ENCODE data around the gene TBX21.

The TBX21 gene

DNA sequence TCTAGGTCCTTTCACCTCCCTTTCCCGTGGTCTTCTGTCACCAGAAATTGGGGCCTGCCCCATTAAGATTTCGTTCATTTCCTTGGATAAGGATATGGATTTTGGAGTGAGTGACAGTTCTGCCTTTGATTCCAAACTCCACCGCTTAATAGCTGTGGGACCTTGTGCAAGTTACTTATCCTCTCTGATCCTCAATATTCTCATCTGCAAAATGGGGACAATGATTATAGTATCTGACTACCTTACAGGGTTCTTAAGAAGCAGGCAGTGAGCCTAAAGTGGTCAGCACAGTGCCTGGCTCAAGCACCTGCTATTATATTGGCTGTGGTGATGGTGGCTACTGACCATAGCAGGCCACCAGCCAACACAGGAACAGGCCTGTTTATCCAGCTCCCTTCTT lies 23.4 kb upstream of the TBX21 start:
- TF ChIP-seq, protein P1, sequence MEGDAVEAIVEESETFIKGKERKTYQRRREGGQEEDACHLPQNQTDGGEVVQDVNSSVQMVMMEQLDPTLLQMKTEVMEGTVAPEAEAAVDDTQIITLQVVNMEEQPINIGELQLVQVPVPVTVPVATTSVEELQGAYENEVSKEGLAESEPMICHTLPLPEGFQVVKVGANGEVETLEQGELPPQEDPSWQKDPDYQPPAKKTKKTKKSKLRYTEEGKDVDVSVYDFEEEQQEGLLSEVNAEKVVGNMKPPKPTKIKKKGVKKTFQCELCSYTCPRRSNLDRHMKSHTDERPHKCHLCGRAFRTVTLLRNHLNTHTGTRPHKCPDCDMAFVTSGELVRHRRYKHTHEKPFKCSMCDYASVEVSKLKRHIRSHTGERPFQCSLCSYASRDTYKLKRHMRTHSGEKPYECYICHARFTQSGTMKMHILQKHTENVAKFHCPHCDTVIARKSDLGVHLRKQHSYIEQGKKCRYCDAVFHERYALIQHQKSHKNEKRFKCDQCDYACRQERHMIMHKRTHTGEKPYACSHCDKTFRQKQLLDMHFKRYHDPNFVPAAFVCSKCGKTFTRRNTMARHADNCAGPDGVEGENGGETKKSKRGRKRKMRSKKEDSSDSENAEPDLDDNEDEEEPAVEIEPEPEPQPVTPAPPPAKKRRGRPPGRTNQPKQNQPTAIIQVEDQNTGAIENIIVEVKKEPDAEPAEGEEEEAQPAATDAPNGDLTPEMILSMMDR (conservative IDR thresholded peaks at IDR 0.05; ENCODE audit: low read depth, low read length), result no peak
- DNase-seq (ENCODE audit: low read depth), result no peak
- H3K4me3 ChIP-seq (ENCODE audit: low read length), result no peak overlapping the region

DNA sequence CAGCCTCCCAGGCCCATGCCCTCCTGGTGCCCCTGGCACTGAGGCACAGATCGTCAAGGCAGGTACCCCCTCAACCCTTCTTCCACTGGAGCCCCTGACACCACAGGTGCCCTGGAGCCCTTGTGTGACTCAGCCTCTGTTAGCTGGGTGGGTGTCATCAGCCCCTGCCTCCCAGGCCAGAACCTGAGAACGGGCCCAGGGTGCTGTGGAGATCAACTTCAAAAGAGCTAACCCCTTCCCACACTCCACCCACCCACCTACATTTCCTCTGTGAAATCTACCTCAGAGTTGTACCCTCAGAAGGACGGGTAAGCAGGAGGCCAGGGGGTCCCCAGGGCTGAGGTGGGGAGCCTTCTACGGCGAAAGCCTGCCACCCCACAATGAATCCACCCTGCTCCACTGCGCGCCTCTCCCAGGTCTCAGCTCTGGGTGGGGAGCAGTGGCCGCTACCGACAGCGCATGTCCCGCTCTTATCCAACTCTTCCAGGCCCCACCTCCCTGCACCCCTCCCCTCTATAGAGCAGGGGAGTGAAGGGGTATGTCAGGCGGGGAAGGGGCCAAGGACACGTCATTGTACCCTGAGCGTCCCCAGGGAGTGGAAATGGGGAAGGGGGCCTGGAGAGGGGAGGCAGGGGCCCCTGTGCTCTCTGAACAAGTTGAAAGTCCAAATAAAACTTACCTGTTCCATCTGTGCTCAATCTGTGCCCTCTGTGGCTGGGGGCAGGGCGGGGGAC lies 21.5 kb upstream of the TBX21 start:
- TF ChIP-seq, protein P1 (conservative IDR thresholded peaks at IDR 0.05; ENCODE audit: low read depth, low read length), result no peak
- no peak for DNase-seq (ENCODE audit: low read depth)
- no peak overlapping the region for H3K4me3 ChIP-seq (ENCODE audit: low read length)

DNA sequence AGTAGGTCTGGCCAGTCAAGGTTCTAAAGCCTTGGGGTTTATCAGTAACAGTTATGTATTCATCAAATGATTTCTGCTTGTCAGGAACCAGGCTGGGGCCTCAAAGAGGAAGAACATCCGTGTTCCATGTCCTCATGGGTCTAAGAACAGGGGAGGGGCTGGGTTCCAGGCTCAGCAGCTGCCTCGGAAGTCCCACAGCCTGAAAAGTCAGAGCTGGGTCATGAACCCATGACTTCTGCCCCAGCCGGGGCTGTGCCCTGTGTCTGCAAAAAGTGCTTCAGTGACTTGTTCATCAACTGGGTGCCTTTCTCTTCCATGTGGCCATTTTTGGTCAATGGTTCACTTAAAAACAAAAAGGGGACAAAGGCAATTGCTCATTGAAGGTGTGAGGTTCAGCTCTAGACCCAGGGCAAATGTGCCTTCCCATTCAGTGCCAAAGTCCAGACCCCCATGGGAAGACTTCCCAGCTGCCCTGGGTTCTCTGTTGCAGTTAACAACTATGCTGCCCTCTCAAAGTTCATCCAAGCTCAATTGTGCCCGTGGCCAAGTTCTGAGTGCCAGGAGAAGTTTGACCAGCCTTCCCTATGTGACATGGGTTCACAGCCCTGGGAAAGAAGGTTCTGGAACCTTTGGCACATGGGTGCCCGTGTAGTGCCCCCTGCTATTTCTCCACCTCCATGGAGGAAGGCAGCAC lies 20.6 kb upstream of the TBX21 start:
- TF ChIP-seq, protein P1 (conservative IDR thresholded peaks at IDR 0.05; ENCODE audit: low read depth, low read length), result no peak
- no peak for DNase-seq (ENCODE audit: low read depth)
- H3K4me3 ChIP-seq (ENCODE audit: low read length), result no peak overlapping the region

DNA sequence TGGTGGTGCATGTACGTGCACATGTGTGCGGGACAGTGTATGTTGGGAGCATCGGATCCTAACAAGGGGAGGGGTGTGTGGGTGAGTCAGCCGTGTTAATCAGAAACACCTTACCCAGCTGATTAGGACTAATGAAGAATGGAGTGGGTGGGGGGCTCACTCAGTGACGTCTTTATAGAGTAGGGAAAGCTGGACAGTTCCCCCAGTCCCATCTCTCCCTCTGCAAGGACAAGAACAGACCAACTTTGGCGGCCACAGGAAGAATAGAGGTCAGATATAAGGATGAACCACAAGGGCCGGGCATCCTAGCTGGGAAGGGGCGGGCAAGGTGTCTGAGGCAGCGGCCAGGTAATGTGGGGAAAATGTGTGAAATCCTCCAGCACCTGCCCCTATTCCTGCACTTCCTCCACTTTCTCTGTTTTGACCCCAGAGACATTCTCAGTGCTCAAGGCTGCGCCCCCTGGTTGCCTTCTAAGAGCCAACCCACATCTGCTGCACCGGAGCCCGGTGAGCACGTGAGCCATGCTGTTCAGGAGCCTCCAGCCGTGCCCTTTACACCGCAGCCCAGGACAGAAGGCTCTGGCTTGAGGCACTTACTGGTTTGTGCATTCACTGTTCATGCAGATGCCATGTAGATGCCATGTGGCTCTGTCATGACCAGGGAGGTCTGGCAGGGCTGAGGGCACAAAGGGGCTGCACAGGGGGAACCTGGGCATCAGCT lies 18.9 kb upstream of the TBX21 start:
- H3K4me3 ChIP-seq (ENCODE audit: low read length), result no peak overlapping the region
- DNase-seq (ENCODE audit: low read depth), result no peak
- TF ChIP-seq, protein P1 (conservative IDR thresholded peaks at IDR 0.05; ENCODE audit: low read depth, low read length), result no peak

DNA sequence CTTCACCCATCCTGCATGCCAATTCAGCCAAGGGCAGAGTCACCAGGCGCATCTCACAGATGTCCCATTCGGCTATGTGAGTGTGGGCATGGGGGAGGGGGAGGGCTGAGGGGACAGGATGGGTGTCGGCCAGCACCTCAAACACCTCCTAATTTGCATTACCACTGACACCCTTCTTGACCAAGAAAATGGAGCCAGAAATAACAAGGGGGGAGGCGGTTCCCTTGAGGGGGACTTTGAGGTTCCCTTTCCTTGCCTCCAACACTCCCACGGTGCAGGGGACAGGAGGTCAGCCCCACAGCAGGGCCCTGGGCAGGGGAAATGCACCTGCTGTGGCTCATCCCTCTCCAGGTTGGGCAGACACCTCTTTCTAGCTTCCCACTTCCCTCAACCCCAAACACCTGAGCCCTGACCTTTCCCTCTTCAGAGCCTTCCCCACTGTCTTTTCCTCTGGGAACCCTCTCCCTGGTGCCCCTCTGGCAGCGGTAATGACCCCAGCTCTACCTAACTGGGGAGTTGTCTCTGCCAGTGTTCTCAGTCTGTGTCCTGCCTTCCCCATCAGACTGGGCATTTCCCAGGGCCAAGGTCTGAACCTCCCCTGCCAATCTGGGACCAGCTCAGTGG lies 18.2 kb upstream of the TBX21 start:
- no peak overlapping the region for H3K4me3 ChIP-seq (ENCODE audit: low read length)
- no peak for DNase-seq (ENCODE audit: low read depth)
- TF ChIP-seq, protein P1 (conservative IDR thresholded peaks at IDR 0.05; ENCODE audit: low read depth, low read length), result no peak

DNA sequence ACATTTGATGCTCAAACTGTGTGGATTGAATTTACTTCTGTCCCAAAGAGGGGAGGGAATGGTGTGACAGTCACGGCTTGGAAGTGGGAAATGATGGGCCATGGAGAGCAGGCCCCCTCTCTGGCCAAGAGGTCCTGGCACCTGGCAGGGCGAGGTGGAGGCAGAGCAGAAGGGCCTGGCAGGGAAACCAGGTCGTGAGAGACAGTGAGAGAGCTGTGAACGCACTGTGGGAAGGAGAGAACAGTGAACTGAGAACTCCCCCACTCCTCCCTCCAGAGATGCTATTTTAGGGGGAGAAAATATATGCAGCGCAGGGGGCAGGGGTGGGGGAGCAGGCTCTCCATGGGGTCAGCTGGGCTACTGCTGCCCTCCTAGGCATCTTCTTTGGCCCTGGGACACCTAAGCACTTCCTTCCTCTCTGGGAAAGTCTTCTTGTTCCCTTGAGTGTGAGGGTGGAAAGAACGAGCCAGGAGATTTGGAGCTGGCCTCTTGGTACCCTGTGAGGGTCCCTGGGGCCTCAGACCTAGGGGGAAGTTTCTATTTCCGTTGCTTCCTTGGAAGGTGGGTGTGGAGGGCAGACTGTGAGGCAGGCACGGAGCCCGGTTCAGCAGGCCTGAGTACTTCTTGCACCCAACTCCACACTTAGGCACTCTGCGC lies 17.2 kb upstream of the TBX21 start:
- no peak for DNase-seq (ENCODE audit: low read depth)
- H3K4me3 ChIP-seq (ENCODE audit: low read length), result no peak overlapping the region
- TF ChIP-seq, protein P1 (conservative IDR thresholded peaks at IDR 0.05; ENCODE audit: low read depth, low read length), result no peak

Measured in retinal pigment epithelial cell (primary cell).